Activated naive CD4-positive, alpha-beta T cell treated with Interleukin-2 at 50 U/mL for 16 hours (primary cell): ENCODE results near the gene GUCY1A2.
"Not testable (repeated sequence)": the region's sequence is repeated elsewhere in the genome, so short reads cannot be mapped to it uniquely, and the experiment has no call there.

Experiments
- DNase-seq: peaks from one replicate; pipeline ENCODE4 v3.0.0-alpha.2; 2020

The GUCY1A2 gene

DNA sequence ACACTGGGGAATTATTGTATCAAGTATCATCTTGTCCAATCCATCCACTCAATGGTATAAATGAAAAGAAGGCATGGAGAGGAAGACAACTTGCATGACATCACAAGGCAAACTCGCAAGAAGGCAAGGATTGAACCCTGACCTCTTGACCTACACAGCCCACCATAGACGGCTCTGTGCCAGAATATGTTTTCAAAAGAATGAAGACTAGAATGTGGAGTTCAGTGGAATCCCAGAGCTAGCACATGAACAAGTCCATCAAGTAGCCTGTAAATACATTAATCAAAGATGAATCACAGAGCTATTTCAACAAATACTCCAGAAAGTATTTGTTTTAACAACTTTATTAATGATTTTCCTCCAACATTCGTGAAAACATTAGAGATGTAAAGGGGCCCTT, 189.7 kb downstream of the GUCY1A2 start:
- no peak for DNase-seq

- no peak for DNase-seq
Measured at GRCh38 chr11:106827687-106828086, 190.6 kb downstream of the GUCY1A2 start.

DNA sequence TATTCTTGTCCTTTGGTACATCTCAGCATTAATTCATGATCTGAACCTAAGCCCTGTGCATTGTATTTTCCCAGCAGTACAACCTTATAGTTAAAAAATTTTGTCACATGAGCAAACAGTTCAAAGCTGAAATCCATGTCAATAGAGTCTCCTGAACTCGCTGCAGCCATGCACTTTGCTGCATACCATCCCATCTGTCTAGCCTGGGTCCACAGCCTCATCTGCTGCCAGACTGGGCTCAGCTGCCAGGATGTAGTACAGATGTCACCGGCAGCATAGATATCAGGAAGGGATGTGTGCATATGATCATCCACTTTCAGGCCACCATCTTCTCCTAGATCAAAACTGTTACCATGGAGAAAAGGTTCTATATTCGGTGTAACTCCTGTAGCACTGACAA, 191.7 kb downstream of the GUCY1A2 start:
- DNase-seq, result not testable (repeated sequence)

DNA sequence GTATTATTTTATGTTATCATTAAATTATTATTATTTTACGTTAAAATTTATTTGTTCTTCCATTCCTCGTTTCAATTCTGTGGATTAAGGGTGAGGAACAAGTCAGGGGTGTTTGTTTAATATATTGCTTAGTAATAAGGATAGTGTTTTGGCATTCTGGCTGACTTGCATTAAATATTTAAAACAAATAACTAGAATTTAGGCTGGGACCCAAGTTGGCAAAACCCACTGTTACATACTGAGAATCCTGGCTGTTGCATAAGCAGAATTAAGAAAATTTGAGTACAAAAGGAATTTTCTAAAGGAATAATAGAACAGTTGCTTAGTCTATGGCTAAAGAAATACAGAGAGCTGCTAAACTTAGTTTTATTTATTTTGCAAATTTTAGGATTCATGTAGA, 196.4 kb downstream of the GUCY1A2 start:
- no peak for DNase-seq

DNA sequence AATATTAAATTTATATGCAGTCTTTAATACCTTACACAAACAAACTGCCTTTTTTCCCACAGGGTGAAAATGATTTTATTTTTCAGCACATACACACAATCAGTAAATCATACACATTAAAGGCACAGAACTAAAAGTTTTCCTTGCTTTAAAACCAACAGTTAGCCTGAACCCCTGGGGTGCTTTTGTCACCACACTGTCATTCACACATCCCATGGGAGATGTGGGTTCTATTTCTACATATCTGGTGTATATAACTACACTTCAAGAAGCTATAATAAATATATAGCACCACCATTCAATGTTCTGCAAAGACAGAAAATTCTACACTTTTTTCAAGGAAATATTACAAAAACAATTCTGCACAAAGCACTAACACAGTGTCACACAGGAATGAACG, 197.0 kb downstream of the GUCY1A2 start:
- no peak for DNase-seq

- no peak for DNase-seq
Measured at GRCh38 chr11:106818443-106818842, 199.8 kb downstream of the GUCY1A2 start.

- no peak for DNase-seq
Measured at GRCh38 chr11:106815209-106815608, 203.1 kb downstream of the GUCY1A2 start.

- DNase-seq, result no peak
Measured at GRCh38 chr11:106813806-106814205, 204.5 kb downstream of the GUCY1A2 start.

DNA sequence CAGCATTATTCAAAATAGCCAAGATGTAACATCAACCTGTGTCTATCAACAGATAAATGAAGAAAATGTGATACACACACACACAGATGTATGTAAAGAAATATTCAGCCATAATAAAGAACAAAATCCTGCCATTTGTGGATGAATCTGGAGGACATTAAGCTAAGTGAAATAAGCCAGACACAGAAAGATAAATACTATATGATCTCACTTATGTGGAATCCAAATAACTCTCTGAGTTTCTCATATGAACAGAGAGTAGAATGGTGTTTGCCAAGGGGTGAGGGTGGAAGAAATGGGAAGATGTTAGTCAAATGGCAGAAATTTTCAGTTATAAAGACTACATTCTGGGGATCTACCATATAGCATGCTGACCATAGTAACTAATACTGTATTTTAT, 224.2 kb downstream of the GUCY1A2 start:
- no peak for DNase-seq

GRCh38 chr11:106789406-106789805, 228.9 kb downstream of the GUCY1A2 start:
- no peak for DNase-seq

DNA sequence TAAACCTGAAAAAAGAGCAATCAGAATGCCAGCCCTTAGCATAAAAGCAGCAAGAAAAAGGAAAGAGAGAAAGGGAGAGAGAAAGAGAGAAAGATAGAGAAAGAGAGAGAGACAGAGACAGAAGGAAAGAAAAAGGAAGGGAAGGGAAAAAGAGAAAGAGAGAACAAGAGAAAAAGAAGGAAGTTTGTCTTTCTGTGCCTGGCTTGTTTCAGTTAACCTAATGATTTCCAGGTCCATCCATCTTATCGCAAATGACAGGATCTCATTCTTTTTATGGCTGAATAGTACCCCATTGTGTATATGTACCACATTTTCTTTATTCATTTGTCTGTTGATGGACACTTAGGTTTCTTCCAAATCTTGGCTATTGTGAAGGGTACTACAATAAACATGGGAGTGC, 230.8 kb downstream of the GUCY1A2 start:
- no peak for DNase-seq

DNA sequence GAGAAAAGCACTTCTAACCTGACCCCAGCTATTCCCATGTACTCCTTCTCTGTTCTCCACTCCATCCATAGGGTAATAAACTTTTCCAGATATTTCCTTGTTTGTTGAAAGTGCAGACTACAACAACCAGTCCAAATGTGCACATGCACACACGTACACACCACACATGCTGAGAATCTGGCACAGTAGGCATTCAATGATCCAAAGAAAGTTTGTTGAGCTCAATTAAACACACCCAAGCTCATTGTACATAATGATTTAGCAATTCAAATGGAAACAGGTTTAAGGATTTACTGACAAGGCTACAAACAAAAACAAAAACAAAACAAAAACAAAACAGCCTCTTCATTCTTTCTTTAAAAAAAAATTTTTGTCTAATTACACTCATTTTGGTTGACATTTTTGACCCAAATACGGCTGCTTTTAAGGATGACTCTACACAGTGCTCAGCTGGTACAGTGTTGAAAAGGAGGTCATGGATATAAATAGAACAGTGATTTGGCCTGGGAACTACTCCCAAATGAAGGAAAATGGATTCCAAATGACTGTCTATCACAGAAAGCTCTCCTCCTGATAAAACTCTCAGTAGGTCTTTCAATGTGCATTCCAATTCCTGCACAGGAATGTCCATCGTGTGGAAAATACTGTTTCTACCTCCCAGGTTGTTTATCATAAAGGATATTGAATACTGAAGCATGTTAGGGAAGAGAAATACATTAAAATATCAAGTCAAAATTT, 232.2 kb downstream of the GUCY1A2 start:
- DNase-seq, result no peak

GRCh38 chr11:106777302-106777701, 241.0 kb downstream of the GUCY1A2 start:
- not testable (repeated sequence) for DNase-seq

GRCh38 chr11:106770489-106771085, 247.7 kb downstream of the GUCY1A2 start:
- no peak for DNase-seq

DNA sequence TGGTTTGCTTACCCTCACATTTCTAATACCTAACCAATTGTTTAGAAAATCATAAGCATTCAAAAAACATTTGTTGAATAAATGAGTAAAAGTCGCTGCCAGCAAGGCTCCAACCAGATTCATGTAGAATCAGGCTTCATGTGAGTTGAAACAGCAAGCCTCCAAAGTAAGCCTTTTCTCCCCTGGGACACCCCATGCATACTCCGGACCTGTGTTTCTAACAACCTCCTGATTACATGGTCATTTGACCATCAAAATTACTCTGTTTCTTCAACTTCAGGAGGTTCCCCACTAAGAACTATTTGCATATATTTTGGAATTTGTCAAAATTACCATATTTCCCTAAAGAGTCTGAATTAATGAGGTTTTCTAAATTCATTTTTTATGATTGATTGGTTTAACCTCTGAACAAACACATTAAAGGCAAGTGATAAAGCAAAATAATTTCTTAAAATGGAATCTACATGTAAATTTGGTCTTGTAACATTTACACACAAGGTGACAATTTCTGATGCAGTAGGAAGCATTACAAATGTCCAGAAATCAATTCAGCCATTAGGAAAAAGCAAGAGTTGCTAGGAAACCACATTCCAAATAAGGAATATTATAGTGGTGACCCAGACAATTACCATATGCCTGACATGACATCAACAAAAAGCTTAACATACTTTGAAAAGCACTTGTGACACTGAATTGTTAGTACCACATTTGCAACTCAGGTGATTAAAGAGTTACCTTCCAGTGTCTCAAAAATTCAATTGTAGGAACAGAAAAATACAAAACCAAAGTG, 252.6 kb downstream of the GUCY1A2 start:
- DNase-seq, result no peak

DNA sequence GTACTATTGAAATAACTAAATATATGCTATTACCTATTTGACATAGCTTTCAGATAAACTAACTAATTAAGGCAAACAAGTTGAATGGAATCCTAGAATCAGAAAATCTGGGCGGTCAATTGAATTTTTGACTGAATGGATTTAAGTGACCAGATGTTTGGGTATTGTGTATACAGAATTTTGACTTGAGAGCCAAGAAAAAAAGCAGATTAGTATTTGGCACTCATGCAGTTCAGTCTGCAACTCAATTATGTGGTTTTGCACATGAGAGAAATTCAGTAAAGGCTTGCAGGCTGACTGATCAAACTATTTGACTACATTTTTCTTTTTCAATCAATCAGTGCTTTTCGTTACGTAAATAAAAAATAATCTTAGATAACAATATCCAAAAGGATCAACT, 254.8 kb downstream of the GUCY1A2 start:
- no peak for DNase-seq

GRCh38 chr11:106761745-106762144, 256.5 kb downstream of the GUCY1A2 start:
- DNase-seq, result no peak

DNA sequence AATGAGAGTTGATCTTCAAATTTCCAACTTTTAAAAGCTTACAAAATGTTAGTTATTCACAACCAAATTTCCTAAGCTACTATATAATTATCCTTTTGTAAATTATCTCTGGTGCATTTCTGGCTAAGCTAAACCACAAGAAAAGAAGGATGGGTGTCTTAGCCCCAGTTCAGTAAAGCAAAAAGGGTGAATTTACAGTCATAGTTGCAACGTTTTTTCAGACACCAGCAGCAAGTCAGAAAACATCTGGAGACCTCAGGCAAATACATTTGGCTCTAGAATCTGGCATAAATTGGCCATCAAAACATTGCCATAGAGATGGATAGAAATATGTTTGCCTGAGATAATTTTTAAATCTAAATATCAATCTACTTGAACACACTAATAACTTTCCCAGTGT, 257.0 kb downstream of the GUCY1A2 start:
- DNase-seq, result no peak

- DNase-seq, result no peak
Measured at GRCh38 chr11:106748059-106748458, 270.2 kb downstream of the GUCY1A2 start.

DNA sequence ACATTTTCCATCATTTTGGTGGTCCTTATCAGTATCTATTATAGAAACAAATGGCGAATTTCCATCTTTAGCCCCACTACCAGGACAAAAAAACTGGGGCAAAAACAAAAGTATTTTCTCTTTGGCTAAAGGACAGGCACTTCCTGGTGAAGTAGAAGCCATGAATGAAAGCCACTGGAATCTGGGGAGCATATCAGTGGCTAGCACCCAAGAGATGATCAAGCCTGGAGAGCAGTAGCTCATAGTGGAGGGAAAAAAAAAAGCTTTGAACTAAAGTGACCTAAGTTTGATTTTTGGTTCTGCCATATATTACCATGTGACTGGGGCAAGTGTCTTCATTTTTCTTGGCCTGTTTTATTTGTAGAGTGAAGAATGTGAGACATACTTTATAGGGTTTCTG, 272.3 kb downstream of the GUCY1A2 start:
- DNase-seq, result no peak

DNA sequence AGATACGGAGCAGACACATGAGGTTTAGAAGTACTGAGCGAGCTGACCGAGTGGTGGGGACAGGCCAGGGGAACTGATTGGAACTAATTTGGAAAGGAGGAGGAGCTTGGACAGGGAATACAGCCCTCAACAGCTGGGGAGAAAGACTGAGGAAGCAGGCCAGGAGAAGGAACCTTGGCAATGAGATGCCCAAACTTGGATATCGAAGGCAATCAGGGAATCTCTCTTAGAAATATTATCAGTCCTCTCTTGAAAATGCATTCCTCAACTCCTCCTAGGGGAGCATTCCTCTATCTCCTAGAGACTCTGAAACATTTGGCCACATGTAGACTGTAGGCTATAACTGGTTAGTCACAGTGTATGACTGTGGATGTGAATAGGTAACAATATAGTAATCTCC, 284.6 kb downstream of the GUCY1A2 start:
- no peak for DNase-seq

GRCh38 chr11:106728859-106729258, 289.4 kb downstream of the GUCY1A2 start:
- no peak for DNase-seq

DNA sequence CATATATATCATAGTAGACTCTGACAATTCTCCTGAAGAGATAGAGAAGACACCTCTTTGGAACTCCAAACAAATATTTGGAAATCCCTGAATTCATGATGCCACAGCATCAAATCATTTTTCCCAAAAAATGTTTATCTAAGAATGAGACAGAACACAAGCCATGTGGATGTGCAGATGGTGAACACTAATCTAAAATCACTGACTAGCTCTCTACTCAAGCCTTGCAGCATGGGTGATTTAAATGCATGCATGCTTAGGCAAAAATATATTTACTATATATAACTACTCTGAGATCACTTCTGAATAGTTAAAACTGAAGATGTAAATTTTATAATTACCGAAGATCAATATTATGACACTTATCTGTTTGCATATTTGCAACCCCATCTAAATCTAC, 289.9 kb downstream of the GUCY1A2 start:
- no peak for DNase-seq

DNA sequence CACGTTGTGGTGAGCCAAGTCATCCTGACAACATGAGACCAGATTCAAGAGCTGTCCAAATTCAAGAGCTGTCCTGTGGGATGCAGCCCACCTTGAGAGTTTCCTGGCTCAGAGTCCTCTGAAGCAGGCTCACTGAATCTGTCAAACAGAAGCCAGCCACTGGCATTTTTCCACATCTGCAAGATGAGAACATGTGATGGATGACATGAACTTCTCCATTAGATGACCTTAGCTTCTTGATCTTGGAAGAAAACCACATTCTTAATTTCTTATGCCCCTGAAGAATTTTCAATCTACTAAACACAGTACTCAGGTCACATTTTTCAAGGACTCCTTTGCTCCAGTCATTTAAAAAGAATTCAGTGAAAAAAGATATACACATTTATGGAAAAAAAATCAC, 291.0 kb downstream of the GUCY1A2 start:
- no peak for DNase-seq
